GM13977 (cell line): Measurements from ENCODE around the gene FARP1.

Experiments used
- DNase-seq: peaks from one replicate; pipeline ENCODE4 v3.0.0; 2012; ENCODE audit warnings: low spot score
- in situ Hi-C: fragments of 300-500 bp; cut with MboI; formaldehyde crosslinking; loops from one replicate; pipeline ENCODE4 v1.12.0; 2022; ENCODE audit warnings: low sequenced_read_pairs, low pct_unique_long_range_greater_than_20kb, mixed read lengths, inconsistent platforms; ENCODE audit not compliant: unreplicated experiment
- TF ChIP-seq, protein P1 (sequence below): IDR thresholded peaks from 2 replicates; pipeline ENCODE4 v1.5.1; 2012; ENCODE audit warnings: mild to moderate bottlenecking, control low read depth; ENCODE audit not compliant: insufficient read depth; ENCODE audit errors: extremely low read depth, missing control alignments

Gene FARP1

DNA sequence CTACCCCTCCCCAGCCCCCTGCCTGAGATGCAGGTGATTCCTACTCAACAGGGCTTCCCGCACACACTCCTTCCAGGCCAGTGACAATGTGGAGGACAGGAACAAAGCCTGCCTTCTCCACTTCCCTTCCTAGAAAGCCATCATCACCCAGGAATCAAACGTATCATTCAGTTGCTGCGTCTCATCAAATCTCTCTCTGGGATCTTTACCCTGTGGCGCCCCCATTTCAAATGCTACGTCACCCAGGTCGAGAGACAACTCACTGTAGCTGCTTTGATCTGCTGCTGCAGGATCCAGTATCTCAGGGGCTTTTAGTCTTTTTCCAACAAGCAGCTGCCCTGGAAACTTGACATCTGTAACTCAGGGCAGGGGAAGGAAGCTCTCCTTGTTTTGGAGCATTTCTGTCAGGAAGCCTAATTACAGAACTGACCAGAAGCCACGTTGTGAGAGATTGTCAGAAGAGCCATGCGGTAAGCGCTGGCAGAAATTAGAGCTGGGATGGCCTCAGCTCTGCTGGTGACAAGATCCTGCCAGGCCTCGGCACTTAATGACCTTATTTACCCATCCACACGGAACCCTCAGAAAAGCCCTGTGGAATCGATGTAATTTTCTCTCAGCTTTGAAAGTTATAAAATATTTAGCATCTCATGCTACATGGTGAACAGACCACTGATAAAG is 293.5 kb downstream of the FARP1 start:
- in situ Hi-C loops = no loop called here
- TF ChIP-seq, protein P1, sequence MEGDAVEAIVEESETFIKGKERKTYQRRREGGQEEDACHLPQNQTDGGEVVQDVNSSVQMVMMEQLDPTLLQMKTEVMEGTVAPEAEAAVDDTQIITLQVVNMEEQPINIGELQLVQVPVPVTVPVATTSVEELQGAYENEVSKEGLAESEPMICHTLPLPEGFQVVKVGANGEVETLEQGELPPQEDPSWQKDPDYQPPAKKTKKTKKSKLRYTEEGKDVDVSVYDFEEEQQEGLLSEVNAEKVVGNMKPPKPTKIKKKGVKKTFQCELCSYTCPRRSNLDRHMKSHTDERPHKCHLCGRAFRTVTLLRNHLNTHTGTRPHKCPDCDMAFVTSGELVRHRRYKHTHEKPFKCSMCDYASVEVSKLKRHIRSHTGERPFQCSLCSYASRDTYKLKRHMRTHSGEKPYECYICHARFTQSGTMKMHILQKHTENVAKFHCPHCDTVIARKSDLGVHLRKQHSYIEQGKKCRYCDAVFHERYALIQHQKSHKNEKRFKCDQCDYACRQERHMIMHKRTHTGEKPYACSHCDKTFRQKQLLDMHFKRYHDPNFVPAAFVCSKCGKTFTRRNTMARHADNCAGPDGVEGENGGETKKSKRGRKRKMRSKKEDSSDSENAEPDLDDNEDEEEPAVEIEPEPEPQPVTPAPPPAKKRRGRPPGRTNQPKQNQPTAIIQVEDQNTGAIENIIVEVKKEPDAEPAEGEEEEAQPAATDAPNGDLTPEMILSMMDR = no peak
- no peak for DNase-seq

DNA sequence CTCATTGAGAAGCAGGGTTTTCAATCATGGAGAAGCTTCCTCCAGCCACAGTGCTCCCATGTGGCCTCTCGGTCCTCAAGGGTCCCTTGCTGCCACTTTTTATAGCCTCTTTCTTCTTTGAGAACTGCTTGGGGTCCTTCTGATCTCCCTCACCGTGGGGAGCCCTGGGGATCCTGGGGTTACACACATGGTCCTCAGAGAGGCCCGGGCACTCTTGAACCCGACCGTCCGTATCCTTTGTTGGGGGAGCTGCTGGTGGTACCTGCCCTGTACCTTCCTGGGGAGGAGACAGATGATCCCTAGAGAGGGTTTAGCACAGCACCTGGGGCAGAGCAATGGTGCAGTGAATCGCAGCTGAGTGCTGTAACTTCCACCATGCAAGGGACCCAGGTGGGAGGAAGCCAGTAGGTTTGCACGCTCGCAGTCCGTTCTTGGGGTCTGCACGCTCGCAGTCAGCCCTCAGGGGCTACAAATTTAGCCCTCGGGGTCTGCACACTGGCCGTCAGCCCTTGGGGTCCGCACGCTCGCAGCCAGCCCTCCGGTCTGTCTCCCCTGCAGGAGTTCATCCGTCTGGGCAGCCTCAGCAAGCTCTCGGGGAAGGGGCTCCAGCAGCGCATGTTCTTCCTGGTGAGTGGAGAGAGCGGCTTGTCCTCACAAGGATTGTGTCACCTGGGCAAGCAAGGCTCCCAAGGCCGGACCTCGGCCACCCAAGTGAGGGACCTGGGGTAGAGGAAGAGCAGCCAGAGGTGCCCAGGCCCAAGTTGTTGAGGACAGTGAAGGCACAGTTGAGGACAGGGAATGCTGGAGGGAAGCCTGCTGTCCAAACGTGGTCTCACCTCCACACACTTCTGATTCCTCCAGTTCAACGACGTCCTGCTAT is 295.6 kb downstream of the FARP1 start:
- DNase-seq = no peak
- in situ Hi-C loops = no loop called here
- TF ChIP-seq, protein P1 = no peak

DNA sequence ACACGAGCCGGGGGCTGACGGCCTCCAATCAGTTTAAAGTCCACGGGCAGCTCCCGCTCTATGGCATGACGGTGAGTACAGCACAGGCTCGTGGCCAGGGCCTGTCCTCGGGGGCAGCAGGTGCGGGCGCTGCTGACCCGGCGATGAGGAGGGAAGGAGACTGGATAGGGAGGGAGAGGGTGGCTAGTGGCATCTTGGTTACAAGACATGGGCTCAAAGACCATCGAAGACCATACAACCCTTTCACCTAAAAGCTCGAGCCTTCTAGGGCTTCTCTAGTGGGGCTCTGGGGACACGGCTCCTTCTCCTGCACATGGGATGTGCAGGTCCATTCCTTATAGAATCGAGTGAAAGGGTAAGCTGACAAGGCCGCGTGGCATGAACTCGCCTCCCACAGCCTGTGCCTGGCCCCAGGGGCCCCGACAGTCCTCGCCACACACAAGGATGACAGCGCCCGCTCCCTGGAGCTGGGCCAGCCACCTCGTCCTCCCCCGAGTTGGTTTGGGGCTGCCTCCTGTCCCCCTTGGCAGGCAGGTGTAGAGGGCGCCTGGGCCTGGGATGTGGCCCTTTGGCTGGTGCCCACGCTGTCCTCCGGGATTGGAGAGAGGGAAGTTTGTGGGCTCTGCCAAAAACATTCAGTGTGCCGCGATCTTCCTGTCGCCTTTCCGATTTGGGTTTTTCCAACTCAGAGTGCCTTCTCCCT is 296.4 kb downstream of the FARP1 start:
- TF ChIP-seq, protein P1 = no peak
- no peak for DNase-seq
- in situ Hi-C loops = no loop called here

DNA sequence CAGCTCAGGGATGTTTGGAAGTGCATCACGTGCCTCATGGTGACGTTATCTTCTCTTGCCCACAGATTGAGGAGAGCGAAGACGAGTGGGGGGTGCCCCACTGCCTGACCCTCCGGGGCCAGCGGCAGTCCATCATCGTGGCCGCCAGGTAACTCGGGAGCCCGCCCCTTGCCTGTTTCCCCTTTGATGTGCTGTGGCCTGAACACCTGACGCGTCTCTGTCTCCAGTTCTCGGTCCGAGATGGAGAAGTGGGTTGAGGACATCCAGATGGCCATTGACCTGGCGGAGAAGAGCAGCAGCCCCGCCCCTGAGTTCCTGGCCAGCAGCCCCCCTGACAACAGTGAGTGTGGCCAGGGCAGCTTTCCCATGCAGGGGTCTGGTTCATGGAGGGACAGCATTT is 297.0 kb downstream of the FARP1 start:
- TF ChIP-seq, protein P1 = no peak
- no peak for DNase-seq
- in situ Hi-C loops = loop anchor here (10.0 kb wide), 1 partner anchor 215 kb away; no protein-coding TSS in a partner anchor

DNA sequence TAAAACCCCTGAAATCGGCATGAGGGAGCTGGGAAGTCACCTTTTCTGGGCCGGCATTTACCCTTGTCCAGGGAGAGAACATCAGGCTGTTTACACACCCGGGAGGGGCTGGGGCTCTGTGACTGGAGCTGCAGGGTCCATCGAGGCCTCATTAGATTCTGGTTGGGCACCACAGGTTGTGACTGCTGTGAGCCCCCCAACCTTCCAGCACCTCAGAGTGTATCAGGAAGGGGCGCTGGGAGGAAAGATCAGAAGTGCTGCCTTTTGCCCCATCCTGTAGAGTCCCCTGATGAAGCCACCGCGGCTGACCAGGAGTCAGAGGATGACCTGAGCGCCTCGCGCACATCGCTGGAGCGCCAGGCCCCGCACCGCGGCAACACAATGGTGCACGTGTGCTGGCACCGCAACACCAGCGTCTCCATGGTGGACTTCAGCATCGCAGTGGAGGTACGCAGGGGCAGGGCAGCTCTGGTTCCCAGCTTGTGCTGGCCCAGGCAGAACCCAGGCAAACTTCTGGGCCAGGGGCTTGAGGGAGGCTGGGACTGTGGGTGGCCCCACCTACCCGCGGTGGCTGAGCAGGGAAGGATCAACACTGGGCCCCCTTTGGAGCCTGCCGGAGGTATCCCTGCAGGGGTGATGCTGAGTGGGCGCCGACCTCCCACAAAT is 297.6 kb downstream of the FARP1 start:
- TF ChIP-seq, protein P1 = no peak
- in situ Hi-C loops = loop anchor here (10.0 kb wide), 1 partner anchor 214 kb away; no protein-coding TSS in a partner anchor
- DNase-seq = no peak
